Keratinocyte (primary cell): ENCODE data around the gene ABI3BP. TPM values are rescaled to one million over a fixed set of nuclear protein-coding genes. Genes with fewer than 3 reads are reported as not detected.

Experiments
- DNase-seq: peaks from one replicate; pipeline ENCODE4 v3.0.0-alpha.2; 2011; ENCODE audit warnings: low read depth, missing footprints, low spot score
- FAIRE-seq: peaks from 2 replicates; lab custom pipeline; 2011; peaks lifted over from hg19 to GRCh38; lab: Jason Lieb, UNC
- H2AFZ ChIP-seq: 2 replicates; pipeline ENCODE4 v1.6.0; 2012; ENCODE audit warnings: low read length, control low read depth, inconsistent platforms; ENCODE audit not compliant: control insufficient read depth
- H3K27ac ChIP-seq: 2 replicates; pipeline ENCODE4 v1.5.1; 2011; ENCODE audit warnings: low read length; ENCODE audit not compliant: control insufficient read depth, insufficient read depth
- H3K27me3 ChIP-seq: 3 replicates; pipeline ENCODE4 v1.6.0; 2011; ENCODE audit warnings: low read length; ENCODE audit not compliant: control insufficient read depth, insufficient read depth; ENCODE audit errors: extremely low read depth
- H3K36me3 ChIP-seq, 2 experiments: 2 replicates in 1 of 2; 3 replicates in 1 of 2; pipeline ENCODE4 v1.5.1; 2011; ENCODE audit warnings: low read length in 2 of 2, mild to moderate bottlenecking in 1 of 2; ENCODE audit not compliant: control insufficient read depth in 2 of 2, insufficient read depth in 2 of 2; ENCODE audit errors: extremely low read depth in 1 of 2
- H3K4me1 ChIP-seq: 3 replicates; pipeline ENCODE4 v1.5.1; 2011; ENCODE audit warnings: low read length; ENCODE audit not compliant: control insufficient read depth, insufficient read depth; ENCODE audit errors: extremely low read depth
- H3K4me2 ChIP-seq: 3 replicates; pipeline ENCODE4 v1.6.0; 2011; ENCODE audit warnings: low read depth, low read length; ENCODE audit not compliant: control insufficient read depth, insufficient read depth; ENCODE audit errors: extremely low read depth
- H3K4me3 ChIP-seq, 3 experiments: fragments of 200-600 bp in 1 of 3; sonication (generic) in 1 of 3; 2 replicates in 2 of 3; 3 replicates in 1 of 3; pipeline ENCODE4 v1.5.1; 2011 to 2016; ENCODE audit warnings: low read length in 3 of 3, mild to moderate bottlenecking in 3 of 3, control low read depth in 2 of 3, inconsistent platforms in 1 of 3, low read depth in 1 of 3, mixed read lengths in 1 of 3, mixed run types in 1 of 3, moderate library complexity in 1 of 3; ENCODE audit not compliant: control insufficient read depth in 2 of 3, insufficient read depth in 2 of 3; ENCODE audit errors: extremely low read depth in 1 of 3
- H3K79me2 ChIP-seq: 2 replicates; pipeline ENCODE4 v1.6.0; 2012; ENCODE audit warnings: low read length; ENCODE audit not compliant: control insufficient read depth, insufficient read depth
- H3K9ac ChIP-seq: 3 replicates; pipeline ENCODE4 v1.6.0; 2011; ENCODE audit warnings: low read length; ENCODE audit not compliant: control insufficient read depth, insufficient read depth; ENCODE audit errors: extremely low read depth
- H3K9me1 ChIP-seq: 3 replicates; pipeline ENCODE4 v1.6.0; 2011; ENCODE audit warnings: low read length; ENCODE audit not compliant: control insufficient read depth, insufficient read depth; ENCODE audit errors: extremely low read depth
- H3K9me3 ChIP-seq: 2 replicates; pipeline ENCODE4 v1.5.1; 2012; ENCODE audit warnings: low read depth, low read length; ENCODE audit not compliant: control insufficient read depth
- H4K20me1 ChIP-seq: 3 replicates; pipeline ENCODE4 v1.6.0; 2011; ENCODE audit warnings: low read length; ENCODE audit not compliant: control insufficient read depth, insufficient read depth; ENCODE audit errors: extremely low read depth
- CTCF ChIP-seq, 3 experiments: IDR thresholded peaks in 1 of 3; conservative IDR thresholded peaks in 1 of 3; optimal IDR thresholded peaks in 1 of 3; 2 replicates in 2 of 3; 3 replicates in 1 of 3; pipeline versions ENCODE3 to v1.5.1; 2011; ENCODE audit warnings: low read length in 3 of 3, mild to moderate bottlenecking in 3 of 3, moderate library complexity in 2 of 3, control low read depth in 1 of 3, inconsistent platforms in 1 of 3; ENCODE audit not compliant: insufficient read depth in 2 of 3; ENCODE audit errors: extremely low read depth in 1 of 3
- EZH2 ChIP-seq: IDR thresholded peaks from one replicate; pipeline ENCODE4 v1.6.1; 2012; ENCODE audit warnings: inconsistent platforms, mild to moderate bottlenecking, low read length, moderate library complexity
- dilution Hi-C: fragments of 300-500 bp; cut with MboI; formaldehyde crosslinking; loops from one replicate; pipeline ENCODE4 v1.7.0; 2020; ENCODE audit warnings: low sequenced_read_pairs; ENCODE audit not compliant: extremely low pct_ligation_motif_present
- polyA plus RNA-seq, 5 experiments: library from polyadenylated mRNA; depleted of rRNA in 3 of 5; stranded (reverse) in 3 of 5; stranded (forward) in 1 of 5; unstranded in 1 of 5; fragments of >200 nt; gene quantifications; 1 replicate in 1 of 5; 2 replicates in 3 of 5; 3 replicates in 1 of 5; pipeline versions ENCODE4 v1.2.1 to v1.2.3, GENCODE V29; 2011 to 2012; ENCODE audit warnings: missing spikeins in 2 of 5, low read depth in 1 of 5, low replicate concordance in 1 of 5

ABI3BP gene
- polyA plus RNA-seq, 1 donor (not counting 4 experiments of a cell fraction or from before 2014, with no cell fraction given) = 0.59 TPM

GRCh38 chr3:100743535-100743934 lies 249.7 kb downstream of the ABI3BP start:
- H3K36me3 ChIP-seq = peaks cover 12 to 19% of the 10 kb centered on the region in 2 experiments
- no peaks in the 10 kb centered on the region for H3K9me3 ChIP-seq
- no peaks in the 10 kb centered on the region for H3K27me3 ChIP-seq
- no peak overlapping the region for H3K4me3 ChIP-seq
- DNase-seq (no peak), FAIRE-seq (no peak)
- dilution Hi-C loops = no loop called here
- no peaks in the 10 kb centered on the region for H3K4me1 ChIP-seq
- no peaks in the 10 kb centered on the region for H4K20me1 ChIP-seq
- H3K4me2 ChIP-seq = no peak overlapping the region
- no peaks in the 10 kb centered on the region for H3K9me1 ChIP-seq
- no peak overlapping the region for H3K27ac ChIP-seq
- no peak overlapping the region for H2AFZ ChIP-seq
- peaks cover 9% of the 10 kb centered on the region for H3K79me2 ChIP-seq
- no peak overlapping the region for H3K9ac ChIP-seq
- TF ChIP-seq CTCF (optimal IDR thresholded peaks at IDR 0.05 in 1 of 3, IDR thresholded peaks at IDR 0.05 in 1 of 3, conservative IDR thresholded peaks at IDR 0.05 in 1 of 3; ENCODE audit: extremely low read depth in 1 of 3, insufficient read depth in 2 of 3, low read length in 3 of 3) = no peak
- TF ChIP-seq EZH2 = no peak

GRCh38 chr3:100740207-100740606 lies 253.0 kb downstream of the ABI3BP start:
- Histone ChIP-seq H3K4me2 (no peak overlapping the region), H3K27me3 (no peaks in the 10 kb centered on the region), H3K4me1 (no peaks in the 10 kb centered on the region), H3K27ac (no peak overlapping the region), H3K4me3 (no peak overlapping the region), H3K9me1 (no peaks in the 10 kb centered on the region), H3K9me3 (no peaks in the 10 kb centered on the region), H2AFZ (no peak overlapping the region), H3K9ac (no peak overlapping the region), H4K20me1 (peaks cover 2% of the 10 kb centered on the region), H3K36me3 (peaks cover 23 to 24% of the 10 kb centered on the region in 2 experiments), H3K79me2 (peaks cover 21% of the 10 kb centered on the region)
- DNase-seq (no peak), FAIRE-seq (no peak)
- dilution Hi-C loops = no loop called here
- TF ChIP-seq EZH2 (no peak), CTCF (optimal IDR thresholded peaks at IDR 0.05 in 1 of 3, IDR thresholded peaks at IDR 0.05 in 1 of 3, conservative IDR thresholded peaks at IDR 0.05 in 1 of 3; ENCODE audit: extremely low read depth in 1 of 3, insufficient read depth in 2 of 3, low read length in 3 of 3) (no peak)
